Stimulated activated CD8-positive, alpha-beta memory T cell treated with anti-CD3 and anti-CD28 coated beads, Interleukin-12 subunit alpha, Interleukin-12 subunit beta, amount 100 ng/mL, for 1 hour (primary cell): Measurements from ENCODE around the gene EPS8L3.

Experiments used
- DNase-seq: peaks from one replicate; pipeline ENCODE4 v3.0.0-alpha.2; 2020; ENCODE audit warnings: low read depth

EPS8L3 gene

DNA sequence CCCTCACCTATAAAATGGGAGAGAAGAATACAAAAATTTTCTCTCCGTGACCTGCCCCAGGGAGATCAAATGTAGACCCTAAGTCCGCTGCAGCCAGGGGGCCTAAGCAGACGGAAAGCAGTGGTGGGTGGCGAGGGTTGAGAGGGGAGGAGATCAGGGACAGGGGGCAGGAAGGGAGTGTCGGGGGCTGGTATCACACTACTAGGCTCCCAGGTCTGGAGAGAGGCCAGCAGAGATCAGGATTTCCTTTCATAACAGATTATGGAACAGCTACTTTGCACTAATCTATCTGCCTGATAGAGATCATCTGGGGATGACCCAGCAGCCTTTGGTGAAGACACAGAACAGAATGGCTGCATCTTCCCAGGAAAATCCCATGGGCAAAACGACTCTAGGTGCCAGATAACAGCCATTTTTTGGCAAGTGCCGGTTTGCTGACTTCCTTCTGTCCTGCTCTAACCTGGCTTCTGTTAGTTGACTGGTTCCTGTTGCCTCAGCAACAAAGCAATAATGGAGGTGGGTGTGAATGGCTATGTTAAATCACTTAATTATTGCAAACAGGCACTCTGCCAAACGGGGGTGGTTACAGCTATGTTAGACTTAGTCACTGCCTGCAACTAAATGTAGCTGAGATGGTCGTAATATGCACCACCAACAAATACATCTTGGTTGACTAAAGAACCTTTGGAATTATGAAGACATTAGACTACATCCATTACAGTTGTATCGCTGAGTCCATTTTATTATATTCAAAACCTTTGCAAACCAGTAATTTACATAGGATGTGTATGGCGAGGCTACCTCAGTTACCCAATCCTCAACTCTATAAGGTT lies 30.0 kb upstream of the EPS8L3 start:
- peak; percentile 27 for DNase-seq

DNA sequence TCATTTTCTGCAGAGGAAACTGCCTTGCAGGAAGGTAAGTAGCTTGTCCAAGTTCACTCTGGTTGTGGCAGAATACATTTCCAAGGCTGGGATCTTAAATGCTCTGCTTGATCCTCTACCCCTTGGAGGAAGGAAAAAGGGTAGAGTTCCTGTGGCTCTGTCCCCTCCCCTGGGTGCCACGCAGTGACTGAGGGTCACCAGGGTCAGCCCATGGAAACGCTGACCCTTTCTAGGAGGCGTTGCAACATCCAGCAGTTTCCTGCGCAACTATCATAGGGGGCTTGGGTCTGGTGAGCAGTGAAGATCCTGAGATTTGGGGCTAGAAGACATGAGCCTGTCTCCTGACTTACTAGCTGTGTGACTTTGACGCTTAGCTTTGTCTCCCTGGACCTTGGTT lies 29.4 kb upstream of the EPS8L3 start:
- DNase-seq = no peak

DNA sequence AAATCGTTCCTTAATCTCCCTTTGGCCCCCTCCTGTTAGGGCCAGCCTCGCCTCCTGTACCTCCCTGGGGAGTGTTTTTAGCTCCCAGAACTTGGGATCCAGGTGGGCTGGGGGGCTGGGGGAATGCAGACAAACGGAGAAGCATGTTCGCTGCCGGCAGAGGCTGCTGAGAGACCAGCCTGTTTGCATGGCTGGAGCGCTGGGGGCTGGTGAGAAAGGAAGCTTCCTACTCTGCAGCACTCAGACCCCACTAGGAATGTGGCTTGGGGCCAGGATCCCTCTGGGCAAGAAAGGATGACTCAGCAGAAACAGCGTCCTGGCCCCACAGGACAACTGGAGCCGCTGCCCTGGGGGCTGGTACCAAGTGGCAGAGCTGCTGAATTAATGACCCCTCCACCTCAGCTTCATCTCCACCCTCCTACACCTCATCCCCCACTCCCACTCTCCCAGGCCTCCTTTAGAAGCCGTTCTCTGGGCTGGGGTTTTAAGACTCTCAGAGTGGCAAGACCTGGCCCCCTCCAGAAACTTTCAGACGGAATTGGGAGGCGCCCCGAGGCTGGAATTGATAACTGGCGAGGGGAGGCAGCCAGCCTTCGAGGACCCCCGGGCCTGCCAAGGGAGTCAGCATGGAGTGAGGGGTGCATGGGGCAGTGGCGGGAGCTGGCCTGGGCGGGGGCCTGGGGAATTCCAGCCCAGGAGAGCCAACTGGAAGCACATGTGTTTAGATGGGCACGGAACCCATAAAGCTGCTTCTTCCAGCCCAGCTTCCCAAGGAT lies 28.5 kb upstream of the EPS8L3 start:
- DNase-seq = no peak

DNA sequence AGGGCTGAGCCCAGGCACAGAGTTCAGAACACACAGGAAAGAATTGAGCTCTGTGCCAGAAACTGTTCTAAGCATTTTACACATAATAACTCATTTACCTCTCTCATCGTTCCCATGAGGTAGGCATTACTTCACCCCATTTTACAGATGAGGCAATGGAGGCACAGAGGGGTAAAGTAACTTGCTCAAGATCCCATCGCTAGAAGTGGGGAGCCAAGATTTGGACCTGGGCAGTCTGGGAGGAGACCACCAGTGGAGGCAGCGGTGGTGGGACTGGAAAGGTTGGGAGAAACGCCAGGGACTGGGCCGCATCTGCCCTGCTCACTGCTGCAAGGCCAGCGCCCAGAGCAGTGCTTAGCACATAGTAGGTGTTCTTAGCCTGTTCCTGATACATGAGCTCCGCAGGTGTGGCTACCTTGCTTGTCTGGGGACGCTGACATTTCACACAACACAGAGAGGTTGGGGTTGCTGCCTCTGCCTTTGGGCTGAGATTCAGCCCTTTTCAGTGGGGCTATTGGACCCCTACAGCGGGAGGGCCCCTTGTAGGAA lies 27.8 kb upstream of the EPS8L3 start:
- DNase-seq = no peak

DNA sequence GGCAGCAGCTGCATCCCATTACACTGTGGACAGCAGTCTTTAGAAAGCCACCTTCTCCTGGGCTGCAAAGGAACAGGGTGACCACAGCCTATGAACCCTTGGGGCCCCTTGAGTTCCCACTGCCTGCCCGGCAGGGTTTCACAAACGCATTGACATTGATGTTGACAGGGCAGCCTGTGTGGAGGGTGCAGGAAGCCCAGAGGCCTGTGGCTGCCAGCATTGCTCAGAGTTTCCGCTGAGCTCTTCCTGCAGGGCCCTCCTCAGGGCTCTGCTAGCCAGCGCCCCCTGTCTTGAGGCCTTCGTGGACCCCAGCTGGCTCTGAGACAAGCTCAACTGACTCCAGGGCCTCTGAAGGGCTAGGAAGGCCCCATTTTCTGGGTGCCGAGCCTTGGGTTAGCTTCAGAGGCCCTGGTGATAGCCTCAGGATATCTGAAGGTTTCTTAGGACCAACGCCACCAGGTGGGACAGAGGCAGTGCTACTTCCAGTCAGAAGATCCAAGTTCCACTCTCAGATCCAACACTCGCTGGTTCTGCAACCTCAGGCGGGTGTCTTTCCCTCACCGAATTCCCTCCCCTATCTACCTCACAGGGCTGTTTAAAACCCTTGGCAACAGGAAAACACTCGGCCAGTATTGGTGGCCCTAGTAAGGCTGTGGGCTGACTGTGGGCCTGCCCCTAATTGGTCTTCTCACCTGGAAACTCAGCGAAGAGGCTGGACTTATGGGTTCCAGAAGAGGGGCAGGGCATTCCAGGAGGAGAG lies 27.2 kb upstream of the EPS8L3 start:
- DNase-seq = peak; percentile 75

DNA sequence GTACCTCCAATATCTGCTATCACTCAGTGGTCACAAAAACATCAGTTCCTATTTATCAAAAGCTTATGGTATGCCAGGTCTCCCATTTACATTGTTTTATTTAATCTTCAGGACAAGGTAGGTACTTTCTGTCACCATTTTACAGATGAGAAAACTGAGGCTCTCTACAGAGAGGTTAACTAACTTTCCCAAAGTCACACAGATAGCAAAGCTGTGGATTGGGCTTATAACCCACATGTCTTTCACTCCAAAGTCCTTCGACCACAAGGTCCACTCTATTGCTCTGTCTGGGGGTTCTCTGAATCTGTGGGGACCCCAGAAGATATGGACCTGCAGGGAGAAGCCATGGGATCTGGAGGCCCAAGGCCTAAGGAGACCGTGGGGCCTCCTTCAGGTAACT lies 26.6 kb upstream of the EPS8L3 start:
- no peak for DNase-seq

DNA sequence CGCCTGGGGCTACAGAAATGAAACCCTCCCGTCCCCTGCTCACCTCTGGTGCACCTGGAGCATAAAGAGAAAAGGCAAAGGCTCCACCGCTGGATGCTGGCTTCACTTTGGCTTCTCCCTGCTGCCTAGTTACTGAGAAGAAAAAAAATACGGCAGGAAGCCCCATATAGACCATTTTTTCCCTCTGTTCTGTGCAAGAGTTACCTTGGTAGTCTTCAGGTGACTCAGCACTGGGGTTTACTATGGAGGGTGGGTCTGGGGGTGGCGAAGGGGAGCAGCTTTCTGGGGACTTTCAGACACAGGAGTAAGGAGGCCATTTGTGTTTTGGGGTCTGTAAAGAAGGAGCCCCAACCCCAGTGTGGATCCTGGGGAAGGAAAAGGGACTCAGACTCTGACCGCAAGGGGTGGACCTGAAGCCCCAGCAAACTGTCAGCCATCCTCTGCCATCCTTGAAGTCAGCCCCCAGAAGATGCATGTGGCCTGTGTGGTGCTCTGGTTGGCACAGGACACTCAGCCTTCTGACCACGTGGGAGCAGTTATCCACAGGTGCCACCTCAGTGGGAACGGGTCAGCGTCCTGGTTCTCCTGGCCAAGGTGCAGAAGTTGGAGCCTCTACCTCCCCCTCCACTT lies 25.9 kb upstream of the EPS8L3 start:
- no peak for DNase-seq

DNA sequence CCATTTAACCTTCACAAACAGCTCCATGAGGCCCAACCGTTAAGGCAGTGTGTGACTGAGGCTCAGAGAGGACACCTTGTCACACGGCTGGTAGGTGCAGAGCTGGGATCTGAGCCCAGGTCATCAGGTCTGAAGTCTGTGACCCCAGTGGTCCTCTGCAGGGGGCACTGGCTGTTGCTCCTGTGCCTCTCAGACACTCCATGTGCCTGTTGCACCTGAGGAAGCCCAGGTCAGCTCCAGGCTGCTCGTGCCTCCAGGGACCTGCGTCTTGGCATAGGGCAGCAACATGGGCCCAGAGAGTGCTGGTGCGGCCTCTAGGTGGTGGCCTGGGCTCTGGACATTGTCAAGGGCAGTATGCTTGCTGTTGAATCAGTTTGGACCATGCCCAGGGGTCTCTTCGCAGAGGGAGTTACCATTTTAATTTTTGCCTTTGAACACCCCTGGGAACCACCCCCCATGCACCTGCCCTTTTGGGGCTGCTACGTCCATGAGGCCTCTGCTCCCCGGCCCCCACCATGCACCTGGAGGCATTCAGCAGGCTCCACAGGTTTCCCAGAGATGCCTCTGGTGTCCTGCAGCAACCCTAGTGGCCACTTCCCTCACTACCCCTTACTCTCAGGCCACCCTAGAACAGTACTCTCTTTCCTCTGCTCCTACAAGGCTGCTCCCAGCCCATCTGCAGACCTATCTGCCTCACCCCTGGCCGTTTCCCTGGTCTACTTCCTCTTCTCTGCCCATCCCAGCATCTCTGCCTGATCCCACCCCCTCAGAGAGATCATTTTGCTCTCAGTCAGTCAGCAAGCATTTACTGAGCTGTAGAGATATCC lies 25.2 kb upstream of the EPS8L3 start:
- no peak for DNase-seq

DNA sequence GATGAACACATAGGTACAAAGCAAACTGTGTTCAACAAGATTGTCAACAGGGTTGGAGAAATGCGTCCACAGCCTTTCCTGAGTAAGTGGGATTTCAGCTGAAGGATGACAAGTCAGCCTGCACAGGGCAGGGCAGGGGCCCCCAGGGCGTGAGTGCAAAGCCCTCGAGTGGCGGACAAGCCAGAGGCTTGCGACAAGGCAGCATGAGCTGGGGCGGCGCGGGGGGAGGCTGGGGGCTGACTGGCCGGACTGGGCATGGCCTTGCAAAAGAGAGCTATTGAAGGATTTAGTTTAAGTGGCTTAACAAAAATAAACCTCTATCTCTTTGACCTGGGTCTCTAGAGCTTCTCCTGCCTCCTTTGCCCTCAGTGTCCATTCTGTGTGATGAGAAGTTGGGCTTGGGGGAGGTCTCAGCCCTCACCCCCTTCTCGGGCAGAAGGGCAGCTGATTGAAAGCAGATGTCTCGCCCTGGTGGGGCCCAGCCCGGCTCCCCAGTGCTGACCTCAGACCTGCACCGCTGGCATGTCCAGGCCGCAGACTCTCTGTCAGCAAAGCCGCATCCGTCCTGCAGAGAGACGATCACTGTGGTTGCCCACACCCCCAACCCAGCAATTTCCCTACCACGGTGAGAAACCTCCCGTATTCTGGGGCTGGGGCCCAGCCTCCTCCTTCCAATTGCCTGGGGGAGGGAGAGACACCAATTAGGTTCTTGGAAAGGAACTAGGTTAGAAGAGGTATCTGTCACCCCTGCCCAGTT lies 24.3 kb upstream of the EPS8L3 start:
- DNase-seq = no peak

DNA sequence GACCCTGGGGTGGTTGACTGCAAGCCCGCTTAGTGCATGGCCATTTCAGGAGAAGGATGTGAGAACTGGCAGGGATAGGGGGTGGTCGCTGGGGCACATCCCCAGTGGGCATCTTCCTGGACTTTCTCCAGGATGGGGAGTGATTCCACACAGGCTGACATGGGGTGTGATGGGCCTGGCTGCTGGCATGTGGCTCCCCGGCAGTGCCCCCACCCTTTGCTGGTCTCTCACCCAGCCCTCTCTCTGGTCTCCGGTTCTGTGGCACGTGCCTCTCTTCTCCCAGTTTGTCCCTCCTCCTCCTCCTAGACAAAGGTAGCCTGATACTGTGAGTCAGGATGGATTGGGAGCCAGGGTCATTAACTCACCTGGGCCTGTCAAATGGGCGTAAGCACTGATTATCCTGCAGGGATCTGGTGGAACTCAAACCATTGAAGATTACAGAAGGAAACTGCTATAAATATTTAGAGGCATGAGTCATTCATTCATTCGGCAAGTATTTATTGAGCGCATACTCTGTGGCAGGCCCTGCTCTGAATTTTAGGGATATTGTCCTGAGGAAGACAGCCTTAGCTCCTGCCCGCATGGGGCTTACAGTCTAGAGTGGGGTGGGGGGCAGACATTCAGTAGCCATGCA lies 23.6 kb upstream of the EPS8L3 start:
- DNase-seq = no peak

DNA sequence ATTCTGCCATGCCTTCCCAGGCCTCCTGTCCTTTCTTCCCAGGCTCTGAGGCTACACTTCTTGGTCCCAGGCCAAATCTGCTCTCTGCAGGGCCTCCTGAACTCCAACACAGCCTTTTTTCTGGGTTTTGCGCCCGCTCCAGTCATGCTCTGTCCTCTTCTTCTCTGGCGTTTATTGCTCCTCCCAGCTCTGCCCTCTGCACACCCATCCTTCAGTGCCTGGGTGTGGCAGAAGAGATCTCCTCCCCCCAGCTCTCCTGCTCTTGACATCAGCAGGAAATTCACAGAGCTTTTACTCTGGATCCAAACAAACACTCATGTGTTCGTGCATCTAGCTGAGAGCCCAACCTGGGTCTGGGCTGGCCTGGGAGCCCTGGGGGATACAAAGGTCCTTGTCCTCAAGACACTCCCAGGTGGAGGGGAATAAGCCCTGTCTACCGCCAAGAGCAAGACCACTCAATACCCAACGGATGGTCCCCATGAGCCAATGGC lies 22.9 kb upstream of the EPS8L3 start:
- DNase-seq = no peak

DNA sequence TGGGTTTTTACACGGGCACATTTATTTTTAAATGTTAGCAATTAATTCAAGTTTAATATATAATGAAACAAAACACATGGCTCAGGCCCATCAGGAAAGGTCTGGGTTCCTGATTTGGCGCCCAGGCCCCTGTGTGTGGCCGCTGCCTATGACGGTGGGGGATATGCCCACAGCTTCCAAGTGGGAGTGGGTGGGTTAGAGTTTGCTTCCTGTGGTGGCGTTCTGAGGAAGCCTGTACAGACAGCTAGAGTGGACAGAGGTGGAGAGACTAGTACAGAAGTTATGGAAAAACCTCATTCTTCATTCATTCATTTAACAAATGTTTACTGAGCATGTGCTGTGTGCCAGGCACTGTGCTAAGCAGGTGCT lies 22.4 kb upstream of the EPS8L3 start:
- DNase-seq = no peak

DNA sequence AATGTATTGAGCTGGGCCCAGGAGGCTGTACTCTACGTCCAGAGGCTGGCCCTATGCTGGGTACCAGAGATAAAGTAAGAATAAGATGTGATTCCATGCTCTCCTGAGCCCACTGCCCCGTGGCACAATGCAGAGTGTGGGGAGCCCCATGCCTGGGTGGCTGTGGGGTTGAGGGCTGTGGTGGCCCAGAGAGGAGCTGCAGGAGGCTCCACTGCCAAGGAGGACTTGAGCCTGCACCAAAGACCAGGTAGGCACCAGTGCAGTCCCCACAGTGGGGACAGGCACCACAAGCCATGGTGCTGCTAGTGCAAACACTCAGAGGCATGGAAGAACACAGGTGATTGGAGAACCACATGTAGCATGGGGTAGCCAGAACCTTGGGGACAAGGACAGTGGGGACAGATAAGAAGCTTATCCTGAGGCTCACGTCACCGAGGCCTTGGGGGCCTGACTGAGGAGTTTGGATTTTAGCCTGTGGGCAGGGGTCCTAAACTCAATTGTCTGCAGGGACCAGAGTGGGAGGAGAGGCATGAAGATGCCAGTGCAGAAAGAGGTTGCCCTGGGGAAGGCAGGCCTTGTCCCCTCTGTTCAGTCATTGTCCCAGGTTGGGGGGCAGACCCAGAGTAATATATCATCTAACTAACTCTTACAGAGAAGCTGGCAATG lies 21.9 kb upstream of the EPS8L3 start:
- no peak for DNase-seq

DNA sequence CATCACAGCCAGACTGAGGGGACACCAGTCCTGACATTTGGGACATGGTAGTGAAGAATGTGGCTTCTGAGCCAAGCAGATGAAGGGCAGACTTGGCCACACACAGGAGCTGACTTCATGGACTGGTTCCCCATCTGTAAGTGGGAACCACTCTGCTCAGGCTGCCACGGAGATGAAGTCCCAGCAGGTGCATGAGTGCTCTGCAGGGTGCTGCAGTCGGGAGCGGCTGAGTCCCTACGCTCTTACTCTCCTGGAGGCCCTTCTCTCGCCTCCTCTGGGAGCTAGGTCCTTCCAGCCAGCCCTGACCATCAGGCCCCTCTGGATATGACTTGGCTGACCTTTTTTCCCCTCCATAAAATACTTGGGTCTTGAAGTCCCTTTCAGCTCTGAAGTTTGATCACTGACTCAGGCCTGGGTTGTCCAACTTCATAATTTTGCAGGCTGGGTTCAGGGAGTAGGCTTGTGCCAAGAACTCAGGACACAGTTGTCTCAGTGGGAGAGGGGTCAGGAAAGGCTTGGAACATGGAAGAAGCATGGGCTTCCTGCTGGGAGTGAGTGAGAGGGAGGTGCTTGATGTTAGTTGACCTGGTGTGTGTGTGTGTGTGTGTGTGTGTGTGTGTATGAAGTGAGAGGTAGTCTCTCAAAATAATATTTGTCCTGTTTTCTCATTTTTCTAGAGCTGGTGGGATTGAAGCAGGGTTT lies 21.0 kb upstream of the EPS8L3 start:
- DNase-seq = no peak

DNA sequence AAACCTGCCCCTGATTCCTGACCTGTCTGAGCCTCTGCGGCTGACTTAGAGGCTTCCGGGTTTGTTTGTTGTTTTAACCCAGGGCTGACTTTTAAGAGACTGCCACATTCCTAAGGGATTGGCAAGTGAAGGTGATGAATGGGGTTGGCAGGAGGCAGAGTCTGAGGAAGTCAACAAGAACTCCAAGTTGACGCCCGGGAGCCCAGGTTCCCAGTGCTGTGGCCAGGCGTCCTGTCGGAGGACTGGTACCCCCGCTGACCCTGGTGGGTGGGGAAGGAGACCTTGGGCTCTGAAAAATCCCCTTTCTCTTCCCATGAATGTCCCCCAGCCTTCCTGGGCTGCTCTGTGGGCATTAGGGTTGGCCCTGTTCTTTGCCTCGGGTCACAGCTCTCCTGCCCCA lies 19.7 kb upstream of the EPS8L3 start:
- no peak for DNase-seq

DNA sequence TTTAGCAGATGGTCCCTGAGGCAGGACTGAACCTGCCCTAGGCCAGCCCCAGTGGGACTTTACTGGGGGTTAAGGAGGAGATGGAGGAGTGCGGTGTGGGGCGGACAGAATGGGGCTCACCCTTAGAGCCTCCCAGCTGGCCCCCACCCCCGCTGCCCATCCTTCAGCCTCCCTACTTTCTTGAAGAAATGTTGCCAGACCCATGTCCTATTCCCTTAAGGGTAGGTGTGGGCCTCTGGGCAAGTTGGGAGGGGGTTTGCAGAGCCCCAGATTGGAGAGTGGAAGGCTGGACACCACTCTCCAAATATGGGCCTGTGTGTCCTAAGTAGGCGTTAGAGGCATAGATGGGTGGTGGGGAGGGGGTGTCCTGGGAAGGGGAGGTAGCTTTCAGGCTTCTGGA lies 19.2 kb upstream of the EPS8L3 start:
- no peak for DNase-seq

DNA sequence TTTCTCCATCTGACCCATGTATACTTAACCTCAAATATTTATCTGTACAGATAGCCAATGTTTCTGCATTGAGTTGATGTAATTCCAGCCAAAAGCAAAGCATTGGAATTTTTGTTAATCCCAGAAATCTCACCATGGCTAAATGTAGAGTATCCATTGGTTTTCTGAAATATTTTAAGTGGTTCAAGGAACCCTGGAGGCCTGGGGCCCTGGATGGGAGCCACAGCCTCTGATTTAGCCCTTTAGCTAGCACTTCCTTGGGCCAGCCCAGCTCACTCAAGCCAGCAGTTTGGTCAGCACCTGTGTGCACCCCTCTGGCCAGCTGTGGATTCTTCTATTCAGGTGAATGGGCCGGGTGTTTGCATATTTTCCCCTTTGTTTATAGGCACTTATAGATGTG lies 18.8 kb upstream of the EPS8L3 start:
- no peak for DNase-seq

DNA sequence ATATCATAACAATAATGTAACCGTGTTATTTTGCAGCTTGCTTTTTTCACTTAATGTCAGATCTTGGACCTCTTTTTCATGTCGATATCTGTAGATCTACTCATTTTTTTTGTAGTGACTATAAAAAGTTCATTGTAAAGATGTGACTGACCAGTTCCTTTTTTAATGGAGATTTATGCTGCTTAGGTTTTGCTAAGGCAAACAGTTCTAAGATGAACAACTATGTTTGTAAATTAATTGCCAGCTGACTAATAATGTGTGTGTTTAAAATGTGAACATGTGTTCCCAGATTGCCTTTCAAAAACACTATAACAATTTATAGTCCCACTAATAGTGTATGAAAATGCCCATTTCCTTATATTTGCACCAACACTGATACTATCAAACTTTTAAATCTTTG lies 18.1 kb upstream of the EPS8L3 start:
- no peak for DNase-seq

DNA sequence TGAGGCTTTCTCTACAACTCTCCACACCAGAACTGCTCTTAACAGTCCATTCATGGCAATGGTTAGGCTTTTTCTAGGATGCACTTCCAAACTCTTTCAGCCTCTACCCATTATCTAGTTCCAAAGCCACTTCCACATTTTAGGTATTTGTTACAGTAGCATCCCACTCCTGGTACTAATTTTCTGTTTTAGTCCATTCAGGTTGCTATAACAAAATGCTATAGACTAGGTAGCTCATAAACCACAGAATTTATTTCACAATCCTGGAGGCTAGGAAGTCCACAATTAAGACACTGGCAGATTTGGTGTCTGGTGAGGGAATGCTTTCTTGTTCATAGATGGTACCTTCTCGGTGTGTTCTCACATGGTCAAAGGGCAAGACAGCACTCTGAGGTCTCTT lies 17.3 kb upstream of the EPS8L3 start:
- DNase-seq = no peak
